D341Med (cell line): ENCODE measurements around the gene RFX8.
"Not testable (repeated sequence)": the region's sequence is repeated elsewhere in the genome, so short reads cannot be mapped to it uniquely, and the experiment has no call there.

Experiments
- DNase-seq: peaks from one replicate; pipeline ENCODE4 v3.0.0; 2012; ENCODE audit warnings: low spot score

The RFX8 gene

GRCh38 chr2:101474731-101475384, at the start of gene RFX8:
RFX8 (minus strand) TSS chr2:101475112; CDS start chr2:101466848, 8,264 bp downstream.
- DNase-seq = no peak

GRCh38 chr2:101521487-101521886, 46.6 kb upstream of the RFX8 start:
- no peak for DNase-seq

GRCh38 chr2:101520246-101520645, 45.3 kb upstream of the RFX8 start:
- no peak for DNase-seq

- peak; percentile 76 for DNase-seq
Observed at GRCh38 chr2:101518578-101519492, 43.9 kb upstream of the RFX8 start.

GRCh38 chr2:101517758-101518271, 42.9 kb upstream of the RFX8 start:
- DNase-seq = no peak

GRCh38 chr2:101516823-101517690, 42.1 kb upstream of the RFX8 start:
- no peak for DNase-seq

- DNase-seq = no peak
Observed at GRCh38 chr2:101516349-101516748, 41.4 kb upstream of the RFX8 start.

GRCh38 chr2:101515477-101515876, 40.6 kb upstream of the RFX8 start:
- no peak for DNase-seq

GRCh38 chr2:101512993-101513392, 38.1 kb upstream of the RFX8 start:
- no peak for DNase-seq

- no peak for DNase-seq
Observed at GRCh38 chr2:101511381-101511780, 36.5 kb upstream of the RFX8 start.

- no peak for DNase-seq
Observed at GRCh38 chr2:101509499-101510284, 34.8 kb upstream of the RFX8 start.

GRCh38 chr2:101508636-101509035, 33.7 kb upstream of the RFX8 start:
- DNase-seq = no peak

- DNase-seq = not testable (repeated sequence)
Observed at GRCh38 chr2:101505276-101505675, 30.4 kb upstream of the RFX8 start.

GRCh38 chr2:101504744-101505143, 29.8 kb upstream of the RFX8 start:
- DNase-seq = not testable (repeated sequence)

GRCh38 chr2:101502095-101502494, 27.2 kb upstream of the RFX8 start:
- no peak for DNase-seq

GRCh38 chr2:101501443-101501842, 26.5 kb upstream of the RFX8 start:
- DNase-seq = no peak

GRCh38 chr2:101500860-101501259, 25.9 kb upstream of the RFX8 start:
- no peak for DNase-seq

- no peak for DNase-seq
Observed at GRCh38 chr2:101500180-101500579, 25.3 kb upstream of the RFX8 start.

GRCh38 chr2:101496279-101496678, 21.4 kb upstream of the RFX8 start:
- no peak for DNase-seq

GRCh38 chr2:101492936-101493473, 18.1 kb upstream of the RFX8 start:
- DNase-seq = no peak

- DNase-seq = no peak
Observed at GRCh38 chr2:101486994-101487393, 12.1 kb upstream of the RFX8 start.
